Activated CD4-positive, CD25-positive, alpha-beta regulatory T cell treated with anti-CD3 and anti-CD28 coated beads, Interleukin-2, amount 50 U/mL, for 72 hours (primary cell): ENCODE measurements around the gene PLEKHH1.
"Not testable (repeated sequence)": the region's sequence is repeated elsewhere in the genome, so short reads cannot be mapped to it uniquely, and the experiment has no call there.

Experiments
- DNase-seq: peaks from one replicate; pipeline ENCODE4 v3.0.0; 2021

Gene PLEKHH1

GRCh38 chr14:67536087-67536486 lies 3.0 kb downstream of the PLEKHH1 start:
- DNase-seq, result no peak

DNA sequence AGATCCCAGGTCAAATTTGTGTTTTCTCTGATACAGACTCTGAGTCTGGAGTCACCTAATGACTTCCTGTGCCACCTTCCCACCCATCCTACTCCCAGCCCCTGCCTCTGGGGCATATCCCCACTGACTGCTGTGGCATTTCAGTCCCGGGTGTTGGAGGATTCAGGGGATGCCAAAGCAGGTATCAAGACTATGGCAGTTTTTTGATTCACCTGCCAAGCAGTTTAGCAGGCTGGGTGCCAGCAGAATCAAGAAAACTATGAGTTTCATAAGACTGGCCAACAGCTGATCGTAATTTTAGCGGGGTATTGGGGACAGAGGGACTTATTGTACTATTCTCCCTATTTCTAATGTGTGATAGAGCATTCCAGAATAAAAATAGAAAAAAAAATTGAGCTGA lies 4.6 kb downstream of the PLEKHH1 start:
- no peak for DNase-seq

DNA sequence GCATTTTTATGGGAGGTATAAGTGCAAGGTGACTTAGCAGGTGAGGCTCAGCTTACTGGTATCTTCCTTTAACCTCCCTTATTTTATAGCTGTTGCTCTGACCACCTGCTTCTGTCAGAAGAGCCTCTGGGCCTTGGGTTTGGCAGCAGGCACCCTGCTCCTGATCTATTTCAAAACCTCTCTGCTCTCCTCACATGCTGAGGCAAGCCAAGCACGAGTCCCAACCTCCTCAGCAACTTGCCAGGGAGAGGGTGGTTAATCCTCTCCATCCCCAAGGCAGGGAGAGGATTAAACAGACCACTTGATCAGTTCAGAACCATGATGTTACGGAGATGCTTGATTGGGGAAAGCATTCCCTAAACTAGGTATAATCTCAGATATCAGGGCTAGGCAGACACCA lies 5.4 kb downstream of the PLEKHH1 start:
- DNase-seq, result no peak

- DNase-seq, result no peak
These were observed 6.0 kb downstream of the PLEKHH1 start for GRCh38 chr14:67539116-67539515.

GRCh38 chr14:67541448-67542387 lies 8.6 kb downstream of the PLEKHH1 start:
- no peak for DNase-seq

DNA sequence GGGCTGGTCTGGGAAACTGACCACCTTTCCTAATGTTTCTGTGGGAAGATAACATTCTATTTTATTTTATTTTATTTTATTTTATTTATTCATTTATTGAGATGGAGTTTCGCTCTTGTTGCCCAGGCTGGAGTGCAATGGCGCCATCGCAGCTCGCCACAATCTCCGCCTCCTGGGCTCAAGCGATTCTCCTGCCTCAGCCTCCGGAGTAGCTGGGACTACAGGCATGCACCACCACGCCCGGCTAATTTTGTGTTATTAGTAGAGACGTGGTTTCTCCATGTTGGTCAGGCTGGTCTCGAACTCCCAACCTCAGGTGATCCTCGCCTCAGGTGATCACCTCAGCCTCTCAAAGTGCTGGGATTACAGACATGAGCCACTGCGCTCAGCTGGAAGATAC lies 9.5 kb downstream of the PLEKHH1 start:
- not testable (repeated sequence) for DNase-seq

GRCh38 chr14:67544590-67544989 lies 11.5 kb downstream of the PLEKHH1 start:
- DNase-seq, result no peak

GRCh38 chr14:67547224-67547780 lies 14.2 kb downstream of the PLEKHH1 start:
- DNase-seq, result no peak

GRCh38 chr14:67549734-67550133 lies 16.6 kb downstream of the PLEKHH1 start:
- no peak for DNase-seq

GRCh38 chr14:67551123-67551522 lies 18.0 kb downstream of the PLEKHH1 start:
- DNase-seq, result no peak

DNA sequence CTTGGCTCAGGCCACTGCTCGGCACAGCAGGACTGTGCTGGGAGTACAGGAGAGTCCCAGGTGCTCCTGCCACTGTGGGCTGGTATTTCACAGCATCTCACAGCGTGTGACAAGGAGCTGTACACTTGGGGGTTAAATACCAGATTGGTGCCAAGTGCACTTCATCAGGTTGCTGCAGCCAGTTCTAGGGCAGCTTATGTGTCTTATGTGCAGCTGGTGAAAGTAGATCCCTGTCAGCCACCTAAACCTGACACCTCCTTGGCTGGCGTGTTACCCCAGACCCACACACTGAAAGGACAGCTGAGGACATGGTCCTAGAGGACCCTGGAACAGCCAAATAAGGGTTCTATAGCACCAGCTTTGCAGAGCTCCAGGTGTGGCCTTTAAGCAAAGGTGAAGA lies 18.9 kb downstream of the PLEKHH1 start:
- DNase-seq, result no peak

- no peak for DNase-seq
These were observed 20.5 kb downstream of the PLEKHH1 start for GRCh38 chr14:67553547-67553946.

- DNase-seq, result no peak
These were observed 21.3 kb downstream of the PLEKHH1 start for GRCh38 chr14:67554341-67554740.

DNA sequence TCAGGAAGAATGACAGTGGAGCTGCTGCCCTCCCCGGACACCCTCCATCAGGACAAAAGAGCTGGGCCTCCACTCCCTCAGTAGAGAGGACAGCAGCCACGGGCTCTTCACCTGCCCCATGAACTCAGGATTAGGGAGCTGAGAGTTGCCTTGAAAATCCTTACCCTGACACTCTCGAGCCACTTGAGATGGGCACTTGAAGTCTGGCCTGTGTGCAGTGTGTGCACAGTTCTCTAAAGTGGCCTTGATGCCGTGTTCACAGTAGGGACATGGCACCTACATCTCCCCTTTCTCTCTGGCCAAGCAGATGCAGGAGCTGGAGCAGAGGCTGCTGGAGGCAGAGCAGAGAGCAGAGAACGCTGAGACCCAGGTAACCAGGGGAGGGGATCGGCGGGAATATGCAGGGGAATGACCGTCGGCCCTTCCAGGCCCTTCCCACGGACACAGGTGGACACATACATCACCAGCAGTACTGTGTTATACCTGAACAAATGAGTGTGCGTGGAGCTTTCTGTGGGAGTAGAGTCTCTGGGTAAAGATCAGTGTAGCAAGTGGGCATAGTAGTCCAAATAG lies 22.5 kb downstream of the PLEKHH1 start:
- no peak for DNase-seq

DNA sequence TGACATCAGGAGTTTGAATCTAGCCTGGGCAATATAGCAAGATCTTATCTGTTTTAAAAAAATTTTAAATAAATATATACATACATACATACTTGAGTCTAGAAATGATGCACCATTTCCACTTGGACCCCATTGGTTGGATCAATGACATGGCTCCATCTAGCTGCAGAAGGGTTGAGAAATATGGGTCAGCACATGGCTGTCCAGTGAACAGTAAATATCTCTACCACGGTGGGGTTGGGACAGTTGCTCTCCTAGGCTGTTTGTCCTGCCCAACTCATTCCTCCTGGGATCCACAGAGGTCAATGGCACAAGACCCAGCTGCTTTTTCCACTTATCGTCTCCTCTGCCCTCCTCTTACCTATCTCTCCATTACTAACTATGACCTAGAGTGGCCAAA lies 23.6 kb downstream of the PLEKHH1 start:
- no peak for DNase-seq

DNA sequence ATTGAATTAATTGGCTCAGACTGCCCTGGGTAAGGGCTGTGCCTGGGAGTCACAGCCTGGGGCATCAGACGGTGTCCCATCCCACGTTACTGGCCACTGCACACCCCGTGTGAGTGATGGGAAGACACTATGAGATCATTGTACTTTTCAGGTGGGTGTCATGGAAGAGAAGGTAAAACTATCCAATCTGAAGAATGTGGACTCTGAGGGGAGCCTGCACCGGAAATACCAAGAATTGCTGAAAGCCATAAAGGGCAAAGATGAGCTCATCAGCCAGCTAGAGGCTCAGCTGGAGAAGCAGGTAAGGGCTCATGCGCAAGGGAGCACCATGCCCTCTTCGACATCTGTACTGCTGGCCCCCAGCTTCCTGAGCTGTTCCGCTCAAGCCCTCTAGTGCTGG lies 24.0 kb downstream of the PLEKHH1 start:
- DNase-seq, result no peak

DNA sequence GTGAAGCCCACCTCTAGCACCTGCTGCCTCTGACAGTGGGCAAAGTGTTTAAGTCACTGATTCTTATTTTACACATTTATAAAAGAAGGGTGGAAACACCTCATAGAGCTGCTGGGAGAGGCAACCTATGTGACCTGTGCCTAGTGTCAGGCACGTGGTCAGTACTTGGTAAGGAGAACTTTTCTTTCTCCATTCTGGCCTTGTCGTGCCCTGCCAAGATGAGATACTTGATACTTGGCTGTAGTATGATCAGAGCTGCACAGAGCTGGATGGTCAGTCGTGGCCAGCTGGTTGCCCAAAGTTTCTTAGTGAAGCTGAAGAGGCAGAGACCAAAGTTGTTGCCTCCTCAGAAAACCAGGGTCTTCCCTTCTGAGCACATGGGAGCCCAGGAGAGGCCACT lies 24.6 kb downstream of the PLEKHH1 start:
- no peak for DNase-seq

GRCh38 chr14:67559639-67560038 lies 26.5 kb downstream of the PLEKHH1 start:
- no peak for DNase-seq

DNA sequence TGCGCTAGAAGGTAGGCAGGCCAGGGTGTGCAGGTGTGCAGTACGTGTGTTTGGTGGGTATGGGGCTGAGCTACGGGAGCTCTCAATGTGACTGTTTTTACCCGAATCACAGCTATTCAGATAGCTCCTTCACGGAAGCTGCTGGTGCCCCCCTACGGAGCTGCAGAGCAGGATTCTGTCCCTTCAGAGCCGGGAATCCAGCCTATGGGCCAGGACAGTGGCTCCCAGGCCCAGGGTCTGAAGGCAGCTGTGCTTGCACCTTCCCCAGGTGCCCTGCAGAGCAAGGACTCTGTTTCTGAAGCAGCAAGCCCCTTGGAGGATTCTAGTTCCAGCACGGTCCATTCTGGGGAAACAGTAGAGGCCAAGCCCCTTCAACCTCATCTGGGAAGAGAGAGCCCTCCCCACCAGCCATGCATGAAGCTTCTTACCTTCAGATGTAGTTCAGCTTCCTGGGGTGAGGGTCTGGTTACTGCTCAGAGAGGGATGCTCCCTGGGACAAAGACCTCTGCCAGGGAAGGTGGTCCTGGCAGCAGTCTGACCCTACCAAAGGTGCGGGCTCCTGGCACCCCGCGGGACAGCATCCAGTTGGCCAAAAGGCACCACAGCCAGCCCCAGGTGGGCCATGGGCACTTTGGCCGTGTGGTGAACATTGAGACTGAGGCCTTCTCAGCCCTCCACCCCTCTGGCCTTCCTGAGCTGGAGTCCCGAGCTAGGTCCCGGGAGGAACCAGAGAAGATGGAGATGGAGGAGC lies 29.1 kb downstream of the PLEKHH1 start:
- DNase-seq, result no peak

- DNase-seq, result no peak
These were observed 29.7 kb downstream of the PLEKHH1 start for GRCh38 chr14:67562776-67563150.

- no peak for DNase-seq
These were observed 31.1 kb downstream of the PLEKHH1 start for GRCh38 chr14:67564236-67564635.

DNA sequence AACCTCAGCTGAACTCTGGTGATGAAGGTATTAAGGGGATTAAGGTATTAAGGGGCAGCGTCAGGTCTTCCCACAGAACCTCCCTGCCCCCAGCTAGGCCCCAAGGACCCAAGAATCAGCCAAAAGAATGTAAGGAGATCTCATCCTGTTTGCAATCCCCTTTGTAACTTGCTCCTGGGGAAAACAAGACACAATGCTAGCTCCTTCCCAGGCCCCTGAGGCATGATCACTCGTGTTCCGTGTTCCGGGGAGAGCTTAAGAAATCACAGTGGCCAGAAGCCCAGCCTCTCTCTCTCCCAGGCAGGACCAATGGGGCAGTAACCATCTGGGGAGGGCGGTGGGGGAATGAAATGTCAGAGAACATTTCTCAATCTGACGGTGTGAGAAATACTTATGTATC lies 33.8 kb downstream of the PLEKHH1 start:
- DNase-seq, result no peak

DNA sequence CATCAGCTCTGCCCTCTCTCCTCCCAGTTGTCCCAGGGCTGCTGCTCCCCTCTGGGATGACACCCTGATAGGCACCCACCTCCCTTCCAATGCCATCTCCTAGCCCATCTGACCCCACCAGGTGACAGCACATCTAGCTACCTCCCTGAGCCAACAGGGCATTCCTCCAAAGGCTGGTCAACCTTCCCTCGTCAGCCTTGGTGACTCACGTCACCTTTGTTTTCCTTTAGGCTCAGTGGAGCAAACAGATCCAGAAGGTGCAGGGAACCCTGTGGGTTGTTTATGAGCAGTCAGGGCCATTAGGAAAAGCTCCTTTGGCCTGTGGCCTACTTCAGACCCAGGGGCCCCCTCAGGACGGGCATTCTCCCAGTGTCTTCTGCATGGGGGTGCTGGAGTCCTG lies 34.6 kb downstream of the PLEKHH1 start:
- DNase-seq, result no peak
